Upper lobe of left lung (tissue), 6 donors: ENCODE data around the gene MYO1E. TPM values are rescaled to one million over a fixed set of nuclear protein-coding genes. Genes with fewer than 3 reads are reported as not detected.

Experiments
- ATAC-seq, 2 donors: fragments of 200-7000 bp; cut with Tn5 transposase; one replicate each; pipeline ENCODE4 v1.9.1; 2022; ENCODE audit warnings: mild to moderate bottlenecking in 2 of 2, moderate library complexity in 2 of 2; ENCODE audit not compliant: low FRiP score in 2 of 2
- DNase-seq, 2 donors: peaks; one replicate each; pipeline ENCODE4 v3.0.0-alpha.2; 2019 to 2020
- H3K27ac ChIP-seq, 4 donors: fragments of 200-600 bp; sonication (generic); one replicate each; pipeline ENCODE4 v1.5.1; 2016 to 2019
- H3K27me3 ChIP-seq, 4 donors: fragments of 200-600 bp; sonication (generic); one replicate each; pipeline ENCODE4 v1.5.1; 2017 to 2019
- H3K36me3 ChIP-seq, 4 donors: fragments of 200-600 bp; sonication (generic); one replicate each; pipeline ENCODE4 v1.5.1; 2016 to 2019
- H3K4me1 ChIP-seq, 4 donors: fragments of 200-600 bp; sonication (generic); one replicate each; pipeline ENCODE4 v1.5.1; 2018 to 2019
- H3K4me3 ChIP-seq, 4 donors: fragments of 200-600 bp; sonication (generic); one replicate each; pipeline ENCODE4 v1.5.1; 2017 to 2019; ENCODE audit warnings: mild to moderate bottlenecking in 2 of 4, moderate library complexity in 1 of 4
- H3K9me3 ChIP-seq, 4 donors: fragments of 200-600 bp; sonication (generic); one replicate each; pipeline ENCODE4 v1.5.1; 2018 to 2019
- CTCF ChIP-seq, 6 experiments: fragments of 450-650 bp in 4 of 6; fragments of 200-600 bp in 2 of 6; sonication (generic) in 2 of 6; IDR thresholded peaks; one replicate each; pipeline ENCODE4 v1.5.1; 2016 to 2019; ENCODE audit warnings: antibody characterized with exemption in 6 of 6
- EP300 ChIP-seq, 4 donors: sonication (generic); formaldehyde crosslinking; IDR thresholded peaks; one replicate each; pipeline ENCODE4 v1.5.1; 2017; ENCODE audit warnings: antibody characterized with exemption in 4 of 4, control low read depth in 2 of 4
- POLR2A ChIP-seq, 4 donors: fragments of 450-650 bp; IDR thresholded peaks; one replicate each; pipeline ENCODE4 v1.5.1; 2016 to 2017; ENCODE audit warnings: antibody characterized with exemption in 4 of 4, mild to moderate bottlenecking in 2 of 4
- POLR2AphosphoS5 ChIP-seq, 2 donors: sonication (generic); formaldehyde crosslinking; IDR thresholded peaks; one replicate each; pipeline ENCODE4 v1.5.1; 2017; ENCODE audit warnings: antibody characterized with exemption in 2 of 2
- WGBS, 2 donors: methylation state at CpG; one replicate each; pipeline ENCODE4 v1.1.5; 2017 to 2018; 5-methylcytosine and 5-hydroxymethylcytosine counted together
- total RNA-seq, 6 donors: library from RNA; depleted of rRNA in 4 of 6; stranded (reverse); fragments of >200 nt in 4 of 6; gene quantifications; one replicate each; pipeline versions ENCODE4 v1.1.0 to v1.2.1, GENCODE V29; 2016 to 2021
- donor health status: DM: no; HTN: no; CAD: no; lungs with moderate emphysema.
- donor health status: DM: no; HTN: yes; CAD: no; lungs with severe emphysema.

The MYO1E gene
- total RNA-seq, 6 donors from 2014 or later = 39.7 to 161 (median 71.9) TPM

GRCh38 chr15:59413577-59413976 lies 40.9 kb upstream of the MYO1E start:
- DNase-seq (no peak), ATAC-seq (no peak)
- H3K27ac ChIP-seq = no peak overlapping the region
- 36 to 68% methylated on average over 1 to 2 of the region's 2 CpGs for WGBS, 2 donors
- no peaks in the 10 kb centered on the region for H3K36me3 ChIP-seq
- no peaks in the 10 kb centered on the region for H3K27me3 ChIP-seq
- H3K4me1 ChIP-seq = peaks cover 0 to 10% (median 8%) of the 10 kb centered on the region in 4 donors
- no peak for TF ChIP-seq POLR2AphosphoS5 (IDR thresholded peaks at IDR 0.05)
- no peak for TF ChIP-seq EP300 (IDR thresholded peaks at IDR 0.05)
- TF ChIP-seq CTCF (IDR thresholded peaks at IDR 0.05) = no peak
- TF ChIP-seq POLR2A (IDR thresholded peaks at IDR 0.05) = no peak
- no peak overlapping the region for H3K4me3 ChIP-seq
- H3K9me3 ChIP-seq = no peaks in the 10 kb centered on the region

GRCh38 chr15:59410391-59410896 lies 37.8 kb upstream of the MYO1E start:
- DNase-seq = peak in 1 of 2 donors; percentile 47
- TF ChIP-seq POLR2A (IDR thresholded peaks at IDR 0.05) = no peak
- TF ChIP-seq POLR2AphosphoS5 (IDR thresholded peaks at IDR 0.05) = no peak
- TF ChIP-seq EP300 (IDR thresholded peaks at IDR 0.05) = no peak
- no peak for TF ChIP-seq CTCF (IDR thresholded peaks at IDR 0.05)
- peak; percentile 56 to 58 for ATAC-seq

GRCh38 chr15:59407946-59408345 lies 35.3 kb upstream of the MYO1E start:
- no peaks in the 10 kb centered on the region for H3K36me3 ChIP-seq
- no peak overlapping the region for H3K27ac ChIP-seq
- H3K9me3 ChIP-seq = no peaks in the 10 kb centered on the region
- no peaks in the 10 kb centered on the region for H3K27me3 ChIP-seq
- peaks cover 6 to 13% (median 8%) of the 10 kb centered on the region in 4 donors for H3K4me1 ChIP-seq
- TF ChIP-seq EP300 (IDR thresholded peaks at IDR 0.05) (no peak), POLR2AphosphoS5 (IDR thresholded peaks at IDR 0.05) (no peak), POLR2A (IDR thresholded peaks at IDR 0.05) (no peak), CTCF (IDR thresholded peaks at IDR 0.05) (no peak)
- DNase-seq = no peak
- ATAC-seq = no peak
- 55 to 69% methylated on average over 5 of the region's 5 CpGs for WGBS, 2 donors
- H3K4me3 ChIP-seq = no peak overlapping the region

More at GRCh38 chr15:59410391-59410896, 37.8 kb upstream of the MYO1E start:
- no peak overlapping the region for H3K4me3 ChIP-seq
- WGBS, 2 donors = 18 to 35% methylated on average over 2 of the region's 2 CpGs
- H3K9me3 ChIP-seq = no peaks in the 10 kb centered on the region
- peaks cover 7 to 16% (median 8%) of the 10 kb centered on the region in 4 donors for H3K4me1 ChIP-seq
- no peaks in the 10 kb centered on the region for H3K36me3 ChIP-seq
- H3K27ac ChIP-seq = peak overlapping the region in 1 of 4 donors; percentile 4
- no peaks in the 10 kb centered on the region for H3K27me3 ChIP-seq

- DNase-seq (no peak), ATAC-seq (peak in 1 of 2 donors; percentile 28)
- Histone ChIP-seq H3K4me1 (peaks cover 0 to 7% (median 5%) of the 10 kb centered on the region in 4 donors), H3K36me3 (no peaks in the 10 kb centered on the region), H3K27ac (no peak overlapping the region), H3K4me3 (no peak overlapping the region), H3K9me3 (no peaks in the 10 kb centered on the region), H3K27me3 (no peaks in the 10 kb centered on the region)
- WGBS, 2 donors = 64 to 75% methylated on average over 3 of the region's 3 CpGs
- TF ChIP-seq POLR2AphosphoS5 (IDR thresholded peaks at IDR 0.05) = no peak
- TF ChIP-seq CTCF (IDR thresholded peaks at IDR 0.05) = no peak
- TF ChIP-seq EP300 (IDR thresholded peaks at IDR 0.05) = no peak
- TF ChIP-seq POLR2A (IDR thresholded peaks at IDR 0.05) = no peak
These were observed 33.8 kb upstream of the MYO1E start for GRCh38 chr15:59406446-59406845.

GRCh38 chr15:59405079-59405478 lies 32.4 kb upstream of the MYO1E start:
- WGBS, 2 donors = 70 to 80% methylated on average over 7 of the region's 7 CpGs

More at GRCh38 chr15:59405079-59405478, 32.4 kb upstream of the MYO1E start:
- TF ChIP-seq EP300 (IDR thresholded peaks at IDR 0.05) = no peak
- no peak for TF ChIP-seq POLR2AphosphoS5 (IDR thresholded peaks at IDR 0.05)
- no peak for TF ChIP-seq POLR2A (IDR thresholded peaks at IDR 0.05)
- no peak for TF ChIP-seq CTCF (IDR thresholded peaks at IDR 0.05)
- H3K36me3 ChIP-seq = no peaks in the 10 kb centered on the region
- H3K27ac ChIP-seq = no peak overlapping the region
- H3K9me3 ChIP-seq = no peaks in the 10 kb centered on the region
- H3K4me3 ChIP-seq = no peak overlapping the region
- ATAC-seq = no peak
- H3K4me1 ChIP-seq = peaks cover 0 to 7% (median 3%) of the 10 kb centered on the region in 4 donors
- no peak for DNase-seq
- no peaks in the 10 kb centered on the region for H3K27me3 ChIP-seq
